ENCODE results near the gene HPGD. TPM values are rescaled to one million over a fixed set of nuclear protein-coding genes. Genes with fewer than 3 reads are reported as not detected.

HPGD gene
- polyA plus RNA-seq, 1 donor (not counting 4 experiments of a cell fraction or from before 2014, with no cell fraction given), result 0.75 TPM

- Histone ChIP-seq H3K27me3 (ENCODE audit: control insufficient read depth, extremely low read depth, insufficient read depth, low read length) (no peaks in the 10 kb centered on the region), H3K9me1 (ENCODE audit: control insufficient read depth, extremely low read depth, insufficient read depth, low read length) (no peaks in the 10 kb centered on the region), H2AFZ (ENCODE audit: control insufficient read depth, low read length) (no peak overlapping the region), H3K9ac (ENCODE audit: control insufficient read depth, extremely low read depth, insufficient read depth, low read length) (no peak overlapping the region), H3K4me2 (ENCODE audit: control insufficient read depth, extremely low read depth, insufficient read depth, low read depth, low read length) (no peak overlapping the region), H3K4me1 (ENCODE audit: control insufficient read depth, extremely low read depth, insufficient read depth, low read length) (no peaks in the 10 kb centered on the region), H3K4me3 (ENCODE audit: control insufficient read depth in 2 of 3, extremely low read depth in 1 of 3, insufficient read depth in 2 of 3, low read depth in 1 of 3, low read length in 3 of 3) (no peak overlapping the region), H3K9me3 (ENCODE audit: control insufficient read depth, low read depth, low read length) (no peaks in the 10 kb centered on the region), H3K27ac (ENCODE audit: control insufficient read depth, insufficient read depth, low read length) (no peak overlapping the region), H4K20me1 (ENCODE audit: control insufficient read depth, extremely low read depth, insufficient read depth, low read length) (no peaks in the 10 kb centered on the region), H3K36me3 (ENCODE audit: control insufficient read depth in 2 of 2, extremely low read depth in 1 of 2, insufficient read depth in 2 of 2, low read length in 2 of 2) (no peaks in the 10 kb centered on the region), H3K79me2 (ENCODE audit: control insufficient read depth, insufficient read depth, low read length) (no peaks in the 10 kb centered on the region)
- no peak for FAIRE-seq
- dilution Hi-C loops (cut with MboI; ENCODE audit: extremely low pct_ligation_motif_present, low sequenced_read_pairs), result no loop called here
- TF ChIP-seq EZH2 (IDR thresholded peaks at IDR 0.05; ENCODE audit: low read length) (no peak), CTCF (optimal IDR thresholded peaks at IDR 0.05 in 1 of 3, IDR thresholded peaks at IDR 0.05 in 1 of 3, conservative IDR thresholded peaks at IDR 0.05 in 1 of 3; ENCODE audit: extremely low read depth in 1 of 3, insufficient read depth in 2 of 3, low read length in 3 of 3) (no peak)
- no peak for DNase-seq (ENCODE audit: low read depth, low spot score)
These were observed 70.5 kb downstream of the HPGD start for GRCh38 chr4:174451718-174452296.

GRCh38 chr4:174450786-174451125 is 71.5 kb downstream of the HPGD start:
- Histone ChIP-seq H3K4me2 (ENCODE audit: control insufficient read depth, extremely low read depth, insufficient read depth, low read depth, low read length) (no peak overlapping the region), H3K9ac (ENCODE audit: control insufficient read depth, extremely low read depth, insufficient read depth, low read length) (no peak overlapping the region), H3K4me1 (ENCODE audit: control insufficient read depth, extremely low read depth, insufficient read depth, low read length) (no peaks in the 10 kb centered on the region), H3K9me1 (ENCODE audit: control insufficient read depth, extremely low read depth, insufficient read depth, low read length) (no peaks in the 10 kb centered on the region), H3K27ac (ENCODE audit: control insufficient read depth, insufficient read depth, low read length) (no peak overlapping the region), H3K79me2 (ENCODE audit: control insufficient read depth, insufficient read depth, low read length) (no peaks in the 10 kb centered on the region), H3K9me3 (ENCODE audit: control insufficient read depth, low read depth, low read length) (no peaks in the 10 kb centered on the region), H2AFZ (ENCODE audit: control insufficient read depth, low read length) (no peak overlapping the region), H3K27me3 (ENCODE audit: control insufficient read depth, extremely low read depth, insufficient read depth, low read length) (no peaks in the 10 kb centered on the region), H4K20me1 (ENCODE audit: control insufficient read depth, extremely low read depth, insufficient read depth, low read length) (no peaks in the 10 kb centered on the region), H3K4me3 (ENCODE audit: control insufficient read depth in 2 of 3, extremely low read depth in 1 of 3, insufficient read depth in 2 of 3, low read depth in 1 of 3, low read length in 3 of 3) (no peak overlapping the region), H3K36me3 (ENCODE audit: control insufficient read depth in 2 of 2, extremely low read depth in 1 of 2, insufficient read depth in 2 of 2, low read length in 2 of 2) (no peaks in the 10 kb centered on the region)
- no peak for TF ChIP-seq CTCF (optimal IDR thresholded peaks at IDR 0.05 in 1 of 3, IDR thresholded peaks at IDR 0.05 in 1 of 3, conservative IDR thresholded peaks at IDR 0.05 in 1 of 3; ENCODE audit: extremely low read depth in 1 of 3, insufficient read depth in 2 of 3, low read length in 3 of 3)
- TF ChIP-seq EZH2 (IDR thresholded peaks at IDR 0.05; ENCODE audit: low read length), result no peak
- FAIRE-seq (no peak), DNase-seq (ENCODE audit: low read depth, low spot score) (no peak)
- dilution Hi-C loops (cut with MboI; ENCODE audit: extremely low pct_ligation_motif_present, low sequenced_read_pairs), result no loop called here

Measured in keratinocyte (primary cell).